GM21528 (cell line): ENCODE results near the gene PRDX2.

Source experiments
- ATAC-seq: cut with Tn5 transposase; IDR thresholded peaks from one replicate; pipeline ENCODE4 v1.9.1; 2021; ENCODE audit warnings: mild to moderate bottlenecking, moderate library complexity; ENCODE audit not compliant: unreplicated experiment, low FRiP score

Gene PRDX2

GRCh38 chr19:12793290-12794195 is 8.1 kb downstream of the PRDX2 start:
- ATAC-seq, result peak; percentile 33

DNA sequence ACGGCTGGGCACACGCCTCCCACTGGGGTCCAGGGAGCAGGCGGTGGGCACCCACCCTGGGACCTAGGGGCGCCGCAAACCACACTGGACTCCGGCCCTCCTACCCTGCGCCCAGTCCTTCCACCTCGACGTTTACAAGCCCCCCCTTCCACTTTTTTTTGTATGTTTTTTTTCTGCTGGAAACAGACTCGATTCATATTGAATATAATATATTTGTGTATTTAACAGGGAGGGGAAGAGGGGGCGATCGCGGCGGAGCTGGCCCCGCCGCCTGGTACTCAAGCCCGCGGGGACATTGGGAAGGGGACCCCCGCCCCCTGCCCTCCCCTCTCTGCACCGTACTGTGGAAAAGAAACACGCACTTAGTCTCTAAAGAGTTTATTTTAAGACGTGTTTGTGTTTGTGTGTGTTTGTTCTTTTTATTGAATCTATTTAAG is 8.7 kb downstream of the PRDX2 start:
- no peak for ATAC-seq

DNA sequence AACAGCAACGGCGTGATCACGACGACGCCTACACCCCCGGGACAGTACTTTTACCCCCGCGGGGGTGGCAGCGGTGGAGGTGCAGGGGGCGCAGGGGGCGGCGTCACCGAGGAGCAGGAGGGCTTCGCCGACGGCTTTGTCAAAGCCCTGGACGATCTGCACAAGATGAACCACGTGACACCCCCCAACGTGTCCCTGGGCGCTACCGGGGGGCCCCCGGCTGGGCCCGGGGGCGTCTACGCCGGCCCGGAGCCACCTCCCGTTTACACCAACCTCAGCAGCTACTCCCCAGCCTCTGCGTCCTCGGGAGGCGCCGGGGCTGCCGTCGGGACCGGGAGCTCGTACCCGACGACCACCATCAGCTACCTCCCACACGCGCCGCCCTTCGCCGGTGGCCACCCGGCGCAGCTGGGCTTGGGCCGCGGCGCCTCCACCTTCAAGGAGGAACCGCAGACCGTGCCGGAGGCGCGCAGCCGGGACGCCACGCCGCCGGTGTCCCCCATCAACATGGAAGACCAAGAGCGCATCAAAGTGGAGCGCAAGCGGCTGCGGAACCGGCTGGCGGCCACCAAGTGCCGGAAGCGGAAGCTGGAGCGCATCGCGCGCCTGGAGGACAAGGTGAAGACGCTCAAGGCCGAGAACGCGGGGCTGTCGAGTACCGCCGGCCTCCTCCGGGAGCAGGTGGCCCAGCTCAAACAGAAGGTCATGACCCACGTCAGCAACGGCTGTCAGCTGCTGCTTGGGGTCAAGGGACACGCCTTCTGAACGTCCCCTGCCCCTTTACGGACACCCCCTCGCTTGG is 9.3 kb downstream of the PRDX2 start:
- no peak for ATAC-seq

DNA sequence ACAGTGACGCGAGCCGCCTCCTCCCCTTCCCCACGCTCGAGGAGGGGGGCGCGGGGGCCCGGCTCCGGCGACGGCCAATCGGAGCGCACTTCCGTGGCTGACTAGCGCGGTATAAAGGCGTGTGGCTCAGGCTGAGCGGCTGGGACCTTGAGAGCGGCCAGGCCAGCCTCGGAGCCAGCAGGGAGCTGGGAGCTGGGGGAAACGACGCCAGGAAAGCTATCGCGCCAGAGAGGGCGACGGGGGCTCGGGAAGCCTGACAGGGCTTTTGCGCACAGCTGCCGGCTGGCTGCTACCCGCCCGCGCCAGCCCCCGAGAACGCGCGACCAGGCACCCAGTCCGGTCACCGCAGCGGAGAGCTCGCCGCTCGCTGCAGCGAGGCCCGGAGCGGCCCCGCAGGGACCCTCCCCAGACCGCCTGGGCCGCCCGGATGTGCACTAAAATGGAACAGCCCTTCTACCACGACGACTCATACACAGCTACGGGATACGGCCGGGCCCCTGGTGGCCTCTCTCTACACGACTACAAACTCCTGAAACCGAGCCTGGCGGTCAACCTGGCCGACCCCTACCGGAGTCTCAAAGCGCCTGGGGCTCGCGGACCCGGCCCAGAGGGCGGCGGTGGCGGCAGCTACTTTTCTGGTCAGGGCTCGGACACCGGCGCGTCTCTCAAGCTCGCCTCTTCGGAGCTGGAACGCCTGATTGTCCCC is 10.1 kb downstream of the PRDX2 start, which contains the start of gene JUNB:
Gene JUNB (plus strand): TSS at position 142 of the 706 bp plus-strand sequence. CDS start 286 bp downstream, at position 428.
- ATAC-seq, result peak; percentile 25

DNA sequence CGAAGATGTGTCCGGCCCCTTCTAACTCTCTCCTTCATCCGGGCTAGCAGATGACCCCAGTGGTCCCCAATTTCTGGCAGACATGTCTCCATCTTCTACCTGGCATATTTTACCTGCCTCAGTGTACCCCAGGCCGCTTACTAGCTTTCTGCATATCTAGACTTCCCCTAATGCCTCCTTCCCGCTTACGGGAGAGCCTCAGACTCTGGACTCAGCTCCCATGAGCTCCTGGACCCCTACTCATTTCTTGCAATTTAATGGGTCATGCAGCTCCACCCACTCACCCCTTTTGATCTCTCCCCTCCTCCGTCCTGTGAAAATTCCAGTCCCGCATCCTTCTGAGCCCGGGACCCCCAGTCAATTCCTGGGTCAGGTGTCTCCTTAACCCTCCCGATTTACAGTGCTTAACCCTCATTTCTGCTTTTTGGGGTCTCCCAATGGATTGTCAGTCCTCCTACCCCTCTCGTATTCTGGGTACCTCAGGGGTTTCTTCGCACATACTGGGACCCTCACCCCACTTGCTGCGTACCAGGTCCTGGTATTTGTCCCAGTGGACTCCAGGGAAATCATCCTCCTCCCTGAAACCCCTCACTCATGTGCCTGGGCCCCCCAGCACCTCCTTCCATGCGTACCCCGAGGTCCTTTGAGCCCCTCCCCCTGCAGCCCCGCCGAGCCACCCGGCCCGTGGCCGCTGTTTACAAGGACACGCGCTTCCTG is 10.8 kb downstream of the PRDX2 start:
- no peak for ATAC-seq

DNA sequence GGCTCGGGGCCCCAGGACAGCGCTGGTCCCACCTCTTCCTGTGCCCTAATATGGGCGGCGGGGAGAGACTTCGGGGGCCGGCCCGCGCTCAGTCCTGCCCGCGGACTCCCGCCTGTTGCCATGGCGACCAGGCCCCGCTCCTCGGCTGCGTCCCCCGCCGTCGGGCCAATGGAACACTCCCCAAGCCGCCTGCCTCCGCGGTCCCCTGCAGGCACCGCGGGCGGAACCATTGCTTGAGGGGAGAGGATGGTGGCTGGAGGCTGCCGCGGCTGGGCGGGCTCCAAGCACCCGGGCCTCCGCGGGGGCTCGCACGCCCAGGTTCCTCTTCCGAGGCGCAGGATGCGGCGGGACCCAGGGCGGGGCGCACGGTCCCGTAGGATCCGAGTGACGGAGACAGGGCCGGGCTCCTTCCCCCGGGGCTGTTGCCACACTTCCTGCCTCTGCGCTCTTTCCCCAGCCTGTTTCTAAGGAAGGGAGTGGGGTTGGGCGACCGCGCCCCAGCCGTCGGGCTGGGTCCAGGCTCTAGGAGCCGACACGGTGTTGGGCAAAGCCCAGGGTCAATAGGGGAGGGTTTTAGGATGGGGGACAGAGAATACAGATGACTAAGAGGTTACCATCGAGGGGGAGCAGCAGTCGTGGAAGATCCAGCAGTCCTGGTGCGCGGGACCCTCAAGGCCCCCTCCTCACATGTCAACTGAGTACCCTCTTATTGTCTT is 11.5 kb downstream of the PRDX2 start:
- ATAC-seq, result peak; percentile 34

GRCh38 chr19:12789098-12789903 is 12.3 kb downstream of the PRDX2 start:
- ATAC-seq, result no peak

- ATAC-seq, result no peak
Observed at GRCh38 chr19:12788682-12789097, 12.9 kb downstream of the PRDX2 start.

DNA sequence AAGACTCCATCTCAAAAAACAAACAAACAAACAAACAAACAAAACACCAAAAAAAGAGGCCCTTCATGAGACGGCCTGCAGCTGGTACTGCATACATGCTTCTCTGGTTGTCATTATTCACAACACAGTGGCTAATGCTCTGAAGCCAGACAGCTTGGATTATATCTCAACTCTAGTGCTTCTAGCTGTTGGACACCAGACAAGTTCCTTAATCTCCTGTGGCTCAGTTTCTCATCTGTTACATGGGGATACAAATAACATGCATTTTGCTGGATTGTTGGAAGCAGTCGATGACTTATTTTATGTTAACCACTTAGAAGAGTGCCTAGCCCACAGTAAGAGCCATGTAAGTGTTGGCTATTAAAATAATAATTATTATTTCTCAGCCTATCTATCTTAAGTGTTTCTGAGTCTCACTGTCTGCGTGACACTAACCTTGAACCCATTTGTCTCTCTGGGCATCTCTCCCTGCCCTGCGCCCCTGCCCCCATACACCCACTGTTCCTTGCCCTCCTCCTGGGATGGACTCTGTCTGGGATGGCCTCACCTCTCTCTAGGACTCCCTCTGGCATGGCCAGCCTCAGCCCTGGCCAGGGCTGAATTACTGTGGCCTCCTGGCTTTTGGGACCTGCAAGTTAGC is 13.4 kb downstream of the PRDX2 start:
- no peak for ATAC-seq

DNA sequence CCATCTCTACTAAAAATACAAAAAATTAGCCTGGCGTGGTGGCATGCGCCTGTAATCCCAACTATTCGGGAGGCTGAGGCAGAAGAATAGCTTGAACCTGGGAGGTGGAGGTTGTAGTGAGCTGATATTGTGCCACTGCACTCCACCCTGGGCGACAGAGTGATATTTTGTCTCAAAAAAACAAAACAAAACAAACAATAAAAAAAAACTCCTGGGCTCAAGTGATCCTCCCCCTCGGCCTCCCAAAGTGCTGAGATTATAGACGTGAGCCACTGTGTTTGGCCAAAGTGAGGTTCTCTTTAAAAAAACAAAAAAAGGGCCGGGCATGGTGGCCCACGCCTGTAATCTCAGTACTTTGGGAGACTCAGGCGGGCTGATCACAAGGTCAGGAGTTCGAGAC is 14.1 kb downstream of the PRDX2 start:
- ATAC-seq, result no peak

GRCh38 chr19:12786952-12787351 is 14.6 kb downstream of the PRDX2 start:
- no peak for ATAC-seq

GRCh38 chr19:12786141-12786870 is 15.3 kb downstream of the PRDX2 start:
- ATAC-seq, result no peak

GRCh38 chr19:12785431-12786031 is 16.1 kb downstream of the PRDX2 start:
- no peak for ATAC-seq

DNA sequence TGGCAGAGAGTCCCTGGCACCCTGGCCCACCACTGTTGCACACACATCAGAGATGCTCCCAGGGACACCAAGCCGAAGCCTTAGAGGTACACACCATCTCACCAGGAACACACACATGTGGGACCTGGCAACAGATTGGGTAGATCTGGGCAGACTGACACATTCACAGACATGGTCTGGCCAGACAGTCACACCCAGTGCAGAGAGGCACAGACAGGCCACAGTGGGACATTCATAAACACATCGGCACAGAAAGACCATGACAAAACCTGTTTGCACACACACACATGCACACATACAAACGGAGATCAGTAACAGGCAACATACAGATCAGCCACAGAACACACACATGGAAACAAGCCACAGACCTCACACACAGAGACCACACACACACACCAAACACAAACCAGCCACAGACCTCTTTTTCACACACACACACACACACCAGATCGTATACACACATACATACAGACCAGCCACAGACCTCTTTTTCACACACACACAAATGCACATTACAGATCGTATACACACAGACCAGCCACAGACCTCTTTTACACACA is 16.6 kb downstream of the PRDX2 start:
- ATAC-seq, result no peak

- ATAC-seq, result no peak
Observed at GRCh38 chr19:12784394-12784870, 17.2 kb downstream of the PRDX2 start.

DNA sequence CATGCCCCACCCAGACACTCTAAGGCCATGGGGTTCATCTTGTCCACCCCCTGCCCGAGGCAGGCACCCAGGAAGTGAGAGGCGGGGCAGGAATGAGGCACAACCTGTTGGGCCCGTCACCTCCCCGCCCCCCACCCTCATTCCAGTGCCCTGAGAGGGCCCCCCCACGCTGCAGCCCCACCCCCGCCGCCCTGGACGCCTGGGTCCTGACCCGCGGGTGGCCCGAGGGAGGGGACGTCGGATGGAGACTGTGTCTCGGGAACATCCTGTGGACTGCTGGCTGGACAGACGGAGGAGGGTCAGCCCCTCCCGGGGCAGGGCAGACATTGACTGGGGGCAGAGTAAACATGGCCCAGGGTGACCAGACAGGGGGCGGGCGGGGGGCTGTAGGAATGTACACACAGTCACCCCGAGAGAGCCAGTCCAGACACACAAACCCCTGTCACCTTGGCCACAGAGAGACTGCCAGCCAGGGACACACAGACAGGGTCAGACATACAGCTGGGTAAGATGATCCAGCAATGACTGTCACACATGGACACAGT is 17.7 kb downstream of the PRDX2 start:
- no peak for ATAC-seq
